Smooth muscle cell (in vitro differentiated cells): ENCODE measurements around the gene TMEM131L. TPM values are rescaled to one million over a fixed set of nuclear protein-coding genes. Genes with fewer than 3 reads are reported as not detected.
"Not testable (repeated sequence)": the region's sequence is repeated elsewhere in the genome, so short reads cannot be mapped to it uniquely, and the experiment has no call there.

ENCODE experiments used
- DNase-seq: peaks from one replicate; lab custom pipeline; 2025; ENCODE audit not compliant: unreplicated experiment; lab: John Stamatoyannopoulos, UW
- H2AFZ ChIP-seq: fragments of 200-600 bp; sonication (generic); 2 replicates; pipeline ENCODE4 v1.6.0; 2016; ENCODE audit warnings: antibody characterized with exemption, low read depth, mild to moderate bottlenecking
- H3F3A ChIP-seq: fragments of 200-600 bp; sonication (generic); 2 replicates; pipeline ENCODE4 v1.6.0; 2017; ENCODE audit warnings: antibody characterized with exemption, low read depth
- H3K27ac ChIP-seq: fragments of 200-600 bp; sonication (generic); 2 replicates; pipeline ENCODE4 v1.5.1; 2016; ENCODE audit warnings: low read depth, mild to moderate bottlenecking
- H3K27me3 ChIP-seq: fragments of 200-600 bp; sonication (generic); 2 replicates; pipeline ENCODE4 v1.6.1; 2016; ENCODE audit warnings: low read depth, mild to moderate bottlenecking
- H3K36me3 ChIP-seq: fragments of 200-600 bp; sonication (generic); 2 replicates; pipeline ENCODE4 v1.5.1; 2016; ENCODE audit warnings: low read depth
- H3K4me1 ChIP-seq: fragments of 200-600 bp; sonication (generic); 2 replicates; pipeline ENCODE4 v1.5.1; 2016; ENCODE audit warnings: low read depth
- H3K4me2 ChIP-seq: fragments of 200-600 bp; sonication (generic); 2 replicates; pipeline ENCODE4 v1.6.0; 2016; ENCODE audit warnings: mild to moderate bottlenecking
- H3K4me3 ChIP-seq: fragments of 200-600 bp; sonication (generic); 2 replicates; pipeline ENCODE4 v1.5.1; 2016; ENCODE audit warnings: mild to moderate bottlenecking
- H3K79me2 ChIP-seq: fragments of 200-600 bp; sonication (generic); 2 replicates; pipeline ENCODE4 v1.6.0; 2016; ENCODE audit warnings: low read depth, mild to moderate bottlenecking
- H3K9ac ChIP-seq: fragments of 200-600 bp; sonication (generic); 2 replicates; pipeline ENCODE4 v1.6.0; 2016; ENCODE audit warnings: low read depth
- H3K9me3 ChIP-seq: fragments of 200-600 bp; sonication (generic); replicated peaks from 2 replicates; pipeline ENCODE4 v1.5.1; 2016; ENCODE audit warnings: low read depth
- H4K20me1 ChIP-seq: fragments of 200-600 bp; sonication (generic); 2 replicates; pipeline ENCODE4 v1.6.0; 2016; ENCODE audit warnings: low read depth
- CTCF ChIP-seq: fragments of 200-600 bp; sonication (generic); IDR thresholded peaks from 2 replicates; pipeline ENCODE4 v1.5.1; 2017; ENCODE audit warnings: borderline replicate concordance, mild to moderate bottlenecking, antibody characterized with exemption; ENCODE audit not compliant: insufficient read depth, poor library complexity, severe bottlenecking
- WGBS: methylation state at CpG from one replicate; pipeline ENCODE4 v1.1.7; 2016; ENCODE audit warnings: low lambda C conversion rate; 5-methylcytosine and 5-hydroxymethylcytosine counted together
- polyA plus RNA-seq: library from polyadenylated mRNA; unstranded; fragments of >200 nt; fragmentation: Nextera tagmentation; extraction: Ambion mirVana; gene quantifications from 2 replicates; pipeline ENCODE4 v1.2.1, GENCODE V29; 2016
- total RNA-seq: library from RNA; depleted of rRNA; stranded (reverse); fragments of >200 nt; gene quantifications from 2 replicates; pipeline ENCODE4 v1.2.3, GENCODE V29; 2014

Gene TMEM131L
- total and polyA plus RNA-seq, 2 experiments from 2014 or later: 4.3 to 6.7 TPM

- Histone ChIP-seq H3K27ac (no peak overlapping the region), H3K36me3 (no peaks in the 10 kb centered on the region), H3K9ac (no peak overlapping the region), H3K4me2 (peak overlapping the region; percentile 99), H3K79me2 (peaks cover 26% of the 10 kb centered on the region), H3K27me3 (no peaks in the 10 kb centered on the region), H3F3A (peaks cover 12% of the 10 kb centered on the region), H2AFZ (no peak overlapping the region), H3K9me3 (no peaks in the 10 kb centered on the region), H4K20me1 (peaks cover 16% of the 10 kb centered on the region), H3K4me3 (peak overlapping the region; percentile 94), H3K4me1 (peaks cover 9% of the 10 kb centered on the region)
- 49% methylated on average over 4 of the region's 4 CpGs for whole genome bisulfite sequencing
- no peak for TF ChIP-seq CTCF
- no peak for DNase-seq
Observed at GRCh38 chr4:153467897-153468262, 1.7 kb downstream of the TMEM131L start.

- peaks cover 12% of the 10 kb centered on the region for H3F3A ChIP-seq
- H4K20me1 ChIP-seq: peaks cover 20% of the 10 kb centered on the region
- peaks cover 26% of the 10 kb centered on the region for H3K79me2 ChIP-seq
- no peak overlapping the region for H3K4me2 ChIP-seq
- DNase-seq: no peak
- 100% methylated on average over 1 of the region's 1 CpG for WGBS
- H3K4me3 ChIP-seq: peak overlapping the region; percentile 94
- H3K27me3 ChIP-seq: no peaks in the 10 kb centered on the region
- H3K36me3 ChIP-seq: no peaks in the 10 kb centered on the region
- no peak overlapping the region for H2AFZ ChIP-seq
- peaks cover 9% of the 10 kb centered on the region for H3K4me1 ChIP-seq
- no peaks in the 10 kb centered on the region for H3K9me3 ChIP-seq
- TF ChIP-seq CTCF: no peak
- no peak overlapping the region for H3K9ac ChIP-seq
- no peak overlapping the region for H3K27ac ChIP-seq
Observed at GRCh38 chr4:153468587-153468986, 2.4 kb downstream of the TMEM131L start.

- no peak overlapping the region for H3K27ac ChIP-seq
- TF ChIP-seq CTCF: no peak
- peaks cover 26% of the 10 kb centered on the region for H3K79me2 ChIP-seq
- no peaks in the 10 kb centered on the region for H3K36me3 ChIP-seq
- H3K4me1 ChIP-seq: peaks cover 9% of the 10 kb centered on the region
- WGBS: 81% methylated on average over 2 of the region's 2 CpGs
- DNase-seq: no peak
- H2AFZ ChIP-seq: no peak overlapping the region
- no peak overlapping the region for H3K4me2 ChIP-seq
- peak overlapping the region; percentile 94 for H3K4me3 ChIP-seq
- no peaks in the 10 kb centered on the region for H3K27me3 ChIP-seq
- peaks cover 20% of the 10 kb centered on the region for H4K20me1 ChIP-seq
- no peaks in the 10 kb centered on the region for H3K9me3 ChIP-seq
- no peak overlapping the region for H3K9ac ChIP-seq
- peaks cover 12% of the 10 kb centered on the region for H3F3A ChIP-seq
Observed at GRCh38 chr4:153469031-153469430, 2.9 kb downstream of the TMEM131L start.

GRCh38 chr4:153471071-153471697, 5.0 kb downstream of the TMEM131L start:
- not testable (repeated sequence) for H3K4me2 ChIP-seq, H3K9ac ChIP-seq, H3K9me3 ChIP-seq, H3K4me1 ChIP-seq, H2AFZ ChIP-seq, H3K27ac ChIP-seq, H3K4me3 ChIP-seq, H3K27me3 ChIP-seq, H3F3A ChIP-seq, H3K36me3 ChIP-seq, DNase-seq
- H3K79me2 ChIP-seq: peaks cover 26% of the 10 kb centered on the region
- WGBS: 95% methylated on average over 9 of the region's 9 CpGs
- H4K20me1 ChIP-seq: peaks cover 20% of the 10 kb centered on the region
